ENCODE data around the gene EIF1B. TPM values are rescaled to one million over a fixed set of nuclear protein-coding genes. Genes with fewer than 3 reads are reported as not detected.

EIF1B gene
- total RNA-seq, 2 donors from 2014 or later, result 32.0 to 52.4 TPM

DNA sequence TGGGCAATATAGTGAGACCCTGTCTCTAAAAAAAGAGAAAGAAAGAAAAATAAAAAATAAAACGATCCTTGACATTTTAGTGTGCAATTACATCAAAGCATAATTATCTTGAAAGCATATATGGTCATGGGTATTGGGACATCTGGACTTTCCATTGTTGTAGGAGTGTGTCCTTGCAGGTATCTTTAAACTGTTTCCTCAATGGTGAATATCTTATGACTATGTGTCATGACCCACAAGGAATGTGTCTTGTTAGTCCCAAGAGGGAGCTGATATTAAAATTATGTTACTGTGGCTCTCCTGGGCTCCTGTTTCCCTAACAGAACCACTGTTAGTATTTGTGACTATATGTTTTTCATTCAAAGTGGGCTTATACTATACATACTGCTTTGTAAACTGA lies 26.6 kb downstream of the EIF1B start:
- H3K27me3 ChIP-seq, result no peaks in the 10 kb centered on the region
- H3K4me3 ChIP-seq, result no peak overlapping the region
- H3K4me1 ChIP-seq, result no peaks in the 10 kb centered on the region
- H3K36me3 ChIP-seq, result no peaks in the 10 kb centered on the region
- no peak overlapping the region for H3K9ac ChIP-seq (ENCODE audit: low read depth in 2 of 2, low read length in 2 of 2)
- H3K27ac ChIP-seq, result no peak overlapping the region
- intact Hi-C loops (cut with DNase I), result no loop called here
- TF ChIP-seq, protein P1, sequence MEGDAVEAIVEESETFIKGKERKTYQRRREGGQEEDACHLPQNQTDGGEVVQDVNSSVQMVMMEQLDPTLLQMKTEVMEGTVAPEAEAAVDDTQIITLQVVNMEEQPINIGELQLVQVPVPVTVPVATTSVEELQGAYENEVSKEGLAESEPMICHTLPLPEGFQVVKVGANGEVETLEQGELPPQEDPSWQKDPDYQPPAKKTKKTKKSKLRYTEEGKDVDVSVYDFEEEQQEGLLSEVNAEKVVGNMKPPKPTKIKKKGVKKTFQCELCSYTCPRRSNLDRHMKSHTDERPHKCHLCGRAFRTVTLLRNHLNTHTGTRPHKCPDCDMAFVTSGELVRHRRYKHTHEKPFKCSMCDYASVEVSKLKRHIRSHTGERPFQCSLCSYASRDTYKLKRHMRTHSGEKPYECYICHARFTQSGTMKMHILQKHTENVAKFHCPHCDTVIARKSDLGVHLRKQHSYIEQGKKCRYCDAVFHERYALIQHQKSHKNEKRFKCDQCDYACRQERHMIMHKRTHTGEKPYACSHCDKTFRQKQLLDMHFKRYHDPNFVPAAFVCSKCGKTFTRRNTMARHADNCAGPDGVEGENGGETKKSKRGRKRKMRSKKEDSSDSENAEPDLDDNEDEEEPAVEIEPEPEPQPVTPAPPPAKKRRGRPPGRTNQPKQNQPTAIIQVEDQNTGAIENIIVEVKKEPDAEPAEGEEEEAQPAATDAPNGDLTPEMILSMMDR (IDR thresholded peaks at IDR 0.05), result no peak
- DNase-seq, result no peak
- H3K9me3 ChIP-seq, result no peaks in the 10 kb centered on the region

DNA sequence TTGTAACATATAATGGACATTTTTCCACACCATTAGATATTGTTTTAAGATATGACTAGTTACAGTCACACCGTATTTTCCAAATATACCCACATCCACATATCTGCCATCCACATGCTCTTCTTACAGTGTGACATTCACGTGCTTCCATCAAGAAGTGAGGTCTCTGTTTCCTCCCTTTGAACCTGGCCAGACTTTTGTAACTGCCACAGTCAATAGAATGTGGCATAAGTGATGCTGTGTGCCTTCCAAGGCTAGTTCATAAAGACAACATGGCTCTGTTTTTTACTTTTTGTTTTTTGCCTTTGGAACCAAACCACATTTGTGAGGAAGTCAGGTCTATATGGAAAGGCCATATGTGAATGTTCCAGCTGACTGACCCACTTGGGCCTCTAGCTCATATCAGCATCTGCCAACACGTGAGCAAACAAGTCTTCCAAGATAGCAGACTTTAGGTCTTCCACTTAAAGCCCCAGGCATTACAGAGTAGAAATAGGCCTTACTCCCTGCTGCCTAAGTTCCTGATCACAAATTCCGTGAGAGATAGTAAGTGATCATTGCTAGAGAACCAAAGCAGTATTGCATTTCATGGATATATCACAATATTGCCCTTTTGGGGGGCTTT lies 27.1 kb downstream of the EIF1B start:
- Histone ChIP-seq H3K4me1 (no peaks in the 10 kb centered on the region), H3K9ac (ENCODE audit: low read depth in 2 of 2, low read length in 2 of 2) (no peak overlapping the region), H3K9me3 (no peaks in the 10 kb centered on the region), H3K36me3 (no peaks in the 10 kb centered on the region), H3K4me3 (no peak overlapping the region), H3K27me3 (no peaks in the 10 kb centered on the region), H3K27ac (no peak overlapping the region)
- TF ChIP-seq, protein P1 (IDR thresholded peaks at IDR 0.05), result no peak
- DNase-seq, result no peak
- intact Hi-C loops (cut with DNase I), result no loop called here

DNA sequence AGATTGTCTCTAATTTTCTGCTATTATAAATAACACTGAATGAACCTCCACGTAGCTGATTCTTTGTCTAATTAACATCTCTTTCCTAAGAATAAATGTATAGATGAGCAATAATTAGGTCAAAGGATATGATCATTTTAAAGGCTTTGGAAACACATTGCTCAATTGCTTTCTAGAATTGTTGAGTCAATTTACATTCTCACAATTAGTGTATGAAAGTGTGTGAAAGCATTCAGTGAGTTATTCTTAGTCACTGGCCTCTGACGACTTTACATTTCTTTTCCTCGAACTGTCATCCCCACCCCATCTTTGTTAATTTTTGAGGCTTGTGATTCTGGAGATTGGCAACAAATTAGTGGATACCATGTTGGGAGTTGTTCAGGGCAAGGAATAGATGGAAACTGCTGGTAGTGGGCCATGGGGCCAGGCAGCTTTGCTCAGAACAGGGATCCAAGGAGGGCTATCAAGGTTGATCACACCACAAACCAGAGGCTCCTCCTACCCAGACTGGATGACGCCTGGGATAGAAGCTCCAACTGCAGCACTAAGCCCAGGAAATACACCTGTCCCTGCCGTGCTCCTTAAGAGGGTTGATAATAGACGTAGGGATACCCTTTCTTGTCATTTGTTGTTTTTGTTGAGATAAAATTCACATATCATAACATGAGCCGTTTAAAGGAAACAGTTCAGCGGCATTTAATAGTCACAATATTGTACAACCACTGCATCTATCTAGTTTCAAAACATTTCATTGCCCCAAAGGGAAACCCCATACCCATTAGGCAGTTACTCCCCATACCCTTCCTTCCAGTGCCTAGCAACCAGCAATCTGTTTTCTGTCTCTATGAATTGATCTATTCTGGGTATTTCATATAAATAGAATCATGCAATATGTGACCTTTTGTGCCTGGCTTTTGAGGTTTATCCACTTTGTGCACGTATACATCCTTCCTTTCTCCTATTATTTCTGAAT lies 27.9 kb downstream of the EIF1B start:
- Histone ChIP-seq H3K27ac (no peak overlapping the region), H3K27me3 (no peaks in the 10 kb centered on the region), H3K4me1 (no peaks in the 10 kb centered on the region), H3K9me3 (no peaks in the 10 kb centered on the region), H3K36me3 (no peaks in the 10 kb centered on the region), H3K4me3 (no peak overlapping the region), H3K9ac (ENCODE audit: low read depth in 2 of 2, low read length in 2 of 2) (no peak overlapping the region)
- intact Hi-C loops (cut with DNase I), result no loop called here
- no peak for DNase-seq
- TF ChIP-seq, protein P1 (IDR thresholded peaks at IDR 0.05), result no peak

DNA sequence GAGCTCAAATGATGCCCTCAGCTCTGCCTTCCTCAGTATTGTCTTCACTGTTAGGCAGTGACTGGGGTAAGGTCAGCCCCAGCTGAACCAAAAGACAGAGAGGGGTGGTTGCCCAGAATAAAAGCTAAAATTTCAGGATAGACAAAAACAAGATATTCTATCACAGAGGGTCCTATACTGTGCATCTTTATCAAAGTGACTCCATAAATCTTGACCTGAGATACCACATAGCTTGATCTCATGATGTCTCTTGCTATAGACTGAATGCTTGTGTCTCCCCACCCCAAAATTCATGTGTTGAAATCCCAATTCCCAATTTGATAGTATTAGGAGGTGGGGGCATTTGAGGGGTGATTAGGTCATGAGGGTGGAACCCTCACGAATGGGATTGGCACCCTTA lies 30.4 kb downstream of the EIF1B start:
- H3K4me1 ChIP-seq, result no peaks in the 10 kb centered on the region
- intact Hi-C loops (cut with DNase I), result no loop called here
- TF ChIP-seq, protein P1 (IDR thresholded peaks at IDR 0.05), result no peak
- no peak overlapping the region for H3K27ac ChIP-seq
- no peak overlapping the region for H3K9ac ChIP-seq (ENCODE audit: low read depth in 2 of 2, low read length in 2 of 2)
- H3K27me3 ChIP-seq, result no peaks in the 10 kb centered on the region
- no peaks in the 10 kb centered on the region for H3K36me3 ChIP-seq
- DNase-seq, result no peak
- H3K4me3 ChIP-seq, result no peak overlapping the region
- H3K9me3 ChIP-seq, result no peaks in the 10 kb centered on the region

DNA sequence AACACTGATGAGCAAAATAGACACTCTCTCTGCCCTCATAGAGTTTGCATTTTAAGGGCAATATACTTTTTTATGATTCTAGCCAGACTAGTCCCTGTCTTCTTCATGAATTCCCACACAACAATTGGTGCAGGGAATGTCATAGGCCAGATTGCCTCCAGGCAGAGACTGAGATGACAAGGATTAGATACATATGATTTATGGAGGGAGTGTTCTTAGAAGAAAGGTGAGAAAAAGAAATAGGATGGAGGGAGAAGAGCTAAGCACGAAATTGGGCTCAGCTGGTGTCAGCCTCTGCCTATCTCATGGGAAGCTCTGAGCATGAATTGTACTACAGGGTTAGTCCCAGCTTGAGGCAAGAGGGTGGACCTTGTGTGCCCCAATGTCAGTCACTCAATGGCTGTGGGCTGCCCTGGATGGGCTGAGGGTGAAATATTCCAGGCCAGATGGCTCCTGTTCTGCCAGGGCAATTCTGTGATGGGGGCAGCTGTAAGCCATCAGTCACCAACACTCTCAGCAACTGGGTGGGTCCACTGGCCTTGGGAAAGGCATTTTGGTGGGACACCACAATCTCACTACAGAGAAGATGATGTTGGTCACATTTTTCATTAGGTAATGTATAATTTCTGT lies 31.1 kb downstream of the EIF1B start:
- H3K9me3 ChIP-seq, result no peaks in the 10 kb centered on the region
- TF ChIP-seq, protein P1 (IDR thresholded peaks at IDR 0.05), result no peak
- H3K36me3 ChIP-seq, result no peaks in the 10 kb centered on the region
- no peaks in the 10 kb centered on the region for H3K4me1 ChIP-seq
- no peak overlapping the region for H3K4me3 ChIP-seq
- no peak for DNase-seq
- H3K9ac ChIP-seq (ENCODE audit: low read depth in 2 of 2, low read length in 2 of 2), result no peak overlapping the region
- H3K27me3 ChIP-seq, result no peaks in the 10 kb centered on the region
- H3K27ac ChIP-seq, result no peak overlapping the region
- intact Hi-C loops (cut with DNase I), result no loop called here
